Endothelial cell of umbilical vein (primary cell): ENCODE results near the gene NFATC2. TPM values are rescaled to one million over a fixed set of nuclear protein-coding genes. Genes with fewer than 3 reads are reported as not detected.

Experiments
- BruUV-seq: library from RNA; stranded (reverse); fragments of 400-500 nt; replicated peaks from 2 replicates; lab custom pipeline; 2021; lab: Mats Ljungman, UMichigan
- CTCF ChIA-PET: fragments of 300-600, 350-600 bp; sonication (Branson Sonifier 250); formaldehyde crosslinking; loops from one replicate; lab custom pipeline; 2021; ENCODE audit warnings: antibody characterized with exemption, inconsistent platforms; lab: Charles Lee
- POLR2A ChIA-PET: fragments of 300-600, 350-600 bp; sonication (Branson Sonifier 250); formaldehyde crosslinking; loops from one replicate; lab custom pipeline; 2021; ENCODE audit warnings: antibody characterized with exemption, inconsistent platforms; lab: Charles Lee
- DNase-seq: peaks from one replicate; pipeline ENCODE4 v3.0.0-alpha.2; 2011; ENCODE audit warnings: low read depth, low spot score
- FAIRE-seq: peaks from 2 replicates; lab custom pipeline; 2011; peaks lifted over from hg19 to GRCh38; lab: Jason Lieb, UNC
- H2AFZ ChIP-seq: 2 replicates; pipeline ENCODE4 v1.6.0; 2012; ENCODE audit warnings: low read depth, low read length, control low read depth, inconsistent platforms
- H3K27ac ChIP-seq: 2 replicates; pipeline ENCODE4 v1.5.1; 2011; ENCODE audit warnings: low read depth, mild to moderate bottlenecking, control low read depth, low read length, moderate library complexity; ENCODE audit not compliant: insufficient read depth
- H3K27me3 ChIP-seq, 2 experiments: 2 replicates each; pipeline versions ENCODE4 v1.6.0 to v1.6.1; 2011; ENCODE audit warnings: low read length in 2 of 2, mixed read lengths in 1 of 2; ENCODE audit not compliant: control insufficient read depth in 2 of 2, insufficient read depth in 2 of 2
- H3K36me3 ChIP-seq, 2 experiments: 2 replicates in 1 of 2; 3 replicates in 1 of 2; pipeline ENCODE4 v1.5.1; 2011; ENCODE audit warnings: low read length in 2 of 2, mild to moderate bottlenecking in 1 of 2, moderate library complexity in 1 of 2; ENCODE audit not compliant: control insufficient read depth in 2 of 2, insufficient read depth in 2 of 2; ENCODE audit errors: extremely low read depth in 1 of 2
- H3K4me1 ChIP-seq: 3 replicates; pipeline ENCODE4 v1.5.1; 2011; ENCODE audit warnings: mild to moderate bottlenecking, low read length; ENCODE audit not compliant: control insufficient read depth, insufficient read depth; ENCODE audit errors: extremely low read depth
- H3K4me2 ChIP-seq: 2 replicates; pipeline ENCODE4 v1.6.1; 2011; ENCODE audit warnings: low read length, control low read depth, mixed read lengths; ENCODE audit not compliant: insufficient read depth
- H3K4me3 ChIP-seq, 3 experiments: fragments of 200-600 bp in 1 of 3; sonication (generic), shearing (Covaris generic) in 1 of 3; replicated peaks in 1 of 3; 2 replicates each; pipeline ENCODE4 v1.5.1; 2011 to 2016; ENCODE audit warnings: control low read depth in 3 of 3, low read length in 3 of 3, mild to moderate bottlenecking in 2 of 3, inconsistent platforms in 1 of 3, low read depth in 1 of 3, moderate library complexity in 1 of 3; ENCODE audit not compliant: insufficient read depth in 1 of 3
- H3K79me2 ChIP-seq: 2 replicates; pipeline ENCODE4 v1.6.0; 2012; ENCODE audit warnings: low read length, inconsistent platforms; ENCODE audit not compliant: control insufficient read depth, insufficient read depth
- H3K9ac ChIP-seq: replicated peaks from 2 replicates; pipeline ENCODE3; 2011; ENCODE audit warnings: low read length, control low read depth; ENCODE audit not compliant: insufficient read depth; ENCODE audit errors: extremely low read depth
- H3K9me1 ChIP-seq: replicated peaks from 3 replicates; pipeline ENCODE4 v1.6.0; 2011; ENCODE audit warnings: mild to moderate bottlenecking, low read length; ENCODE audit not compliant: control insufficient read depth, insufficient read depth; ENCODE audit errors: extremely low read depth
- H3K9me3 ChIP-seq: replicated peaks from 2 replicates; pipeline ENCODE4 v1.5.1; 2012; ENCODE audit warnings: low read length, inconsistent platforms; ENCODE audit not compliant: control insufficient read depth, insufficient read depth
- H4K20me1 ChIP-seq: replicated peaks from 2 replicates; pipeline ENCODE3; 2011; ENCODE audit warnings: mild to moderate bottlenecking, low read length; ENCODE audit not compliant: control insufficient read depth, insufficient read depth; ENCODE audit errors: extremely low read depth
- FOS ChIP-seq: IDR thresholded peaks from 2 replicates; pipeline ENCODE4 v1.6.1; 2011; ENCODE audit warnings: mild to moderate bottlenecking, low read length, moderate library complexity, borderline replicate concordance; ENCODE audit not compliant: insufficient read depth
- MAX ChIP-seq: IDR thresholded peaks from 2 replicates; pipeline ENCODE4 v1.6.1; 2011; ENCODE audit not compliant: insufficient read depth, insufficient read length
- MYC ChIP-seq: IDR thresholded peaks from one replicate; pipeline ENCODE4 v1.6.1; 2011; ENCODE audit warnings: mild to moderate bottlenecking, low read depth, low read length
- dilution Hi-C: fragments of 300-500 bp; cut with MboI; formaldehyde crosslinking; loops from one replicate; pipeline ENCODE4 v1.15.0; 2019; ENCODE audit warnings: low sequenced_read_pairs; ENCODE audit not compliant: extremely low pct_ligation_motif_present
- intact Hi-C: fragments of 100-400 bp; cut with micrococcal nuclease; formaldehyde crosslinking; loops from one replicate; pipeline ENCODE4 v1.10.0; 2022
- polyA plus RNA-seq, 4 experiments: library from polyadenylated mRNA; depleted of rRNA in 3 of 4; stranded (reverse) in 3 of 4; unstranded in 1 of 4; fragments of >200 nt; gene quantifications; 2 replicates each; pipeline versions ENCODE4 v1.2.1 to v1.2.3, GENCODE V29; 2011 to 2012; ENCODE audit warnings: missing spikeins in 1 of 4
- total RNA-seq: library from RNA; stranded (reverse); gene quantifications from 2 replicates; pipeline ENCODE4 v1.2.3, GENCODE V29; 2021

Gene NFATC2
- total and polyA plus RNA-seq, 2 donors (not counting 3 experiments of a cell fraction or from before 2014, with no cell fraction given) = 3.1 to 13.0 TPM

- H3K4me1 ChIP-seq = peaks cover 11% of the 10 kb centered on the region
- H3K27me3 ChIP-seq = no peaks in the 10 kb centered on the region
- H3K36me3 ChIP-seq = no peaks in the 10 kb centered on the region
- dilution Hi-C loops (no loop called here), intact Hi-C loops (no loop called here)
- BruUV-seq = no TSS peak
- H3K9me1 ChIP-seq = no peaks in the 10 kb centered on the region
- H3K79me2 ChIP-seq = no peaks in the 10 kb centered on the region
- H3K9ac ChIP-seq = no peak overlapping the region
- POLR2A ChIA-PET = no interaction called here
- FAIRE-seq = no peak
- H3K4me2 ChIP-seq = no peak overlapping the region
- no peak overlapping the region for H3K4me3 ChIP-seq
- CTCF ChIA-PET = interaction anchor here (1.4 kb wide), 1 partner anchor 13 kb away, joined by 5 read pairs; no protein-coding TSS in a partner anchor
- no peak for TF ChIP-seq MAX
- H3K27ac ChIP-seq = no peak overlapping the region
- no peak for DNase-seq
- H3K9me3 ChIP-seq = no peaks in the 10 kb centered on the region
- H4K20me1 ChIP-seq = no peaks in the 10 kb centered on the region
- no peak overlapping the region for H2AFZ ChIP-seq
Observed at GRCh38 chr20:51341581-51341980, 200.9 kb downstream of the NFATC2 start.

GRCh38 chr20:51340451-51340840, 202.1 kb downstream of the NFATC2 start:
- no peaks in the 10 kb centered on the region for H4K20me1 ChIP-seq
- dilution Hi-C loops (no loop called here), intact Hi-C loops (no loop called here)
- no peak overlapping the region for H3K9ac ChIP-seq
- H3K9me3 ChIP-seq = no peaks in the 10 kb centered on the region
- H2AFZ ChIP-seq = no peak overlapping the region
- no TSS peak for BruUV-seq
- H3K4me3 ChIP-seq = no peak overlapping the region
- H3K9me1 ChIP-seq = no peaks in the 10 kb centered on the region
- no peaks in the 10 kb centered on the region for H3K79me2 ChIP-seq
- FAIRE-seq = peak; percentile 33
- no peaks in the 10 kb centered on the region for H3K36me3 ChIP-seq
- H3K27ac ChIP-seq = no peak overlapping the region
- no peak overlapping the region for H3K4me2 ChIP-seq
- TF ChIP-seq MYC (peak; percentile 18), FOS (no peak)
- ChIA-PET CTCF (interaction anchor here (1.1 to 1.8 kb wide), 3 partner anchors 13 to 27 kb away, joined by 4 to 6 read pairs (median 4); no protein-coding TSS in a partner anchor), POLR2A (no interaction called here)
- H3K27me3 ChIP-seq = no peaks in the 10 kb centered on the region
- peaks cover 4% of the 10 kb centered on the region for H3K4me1 ChIP-seq
- DNase-seq = no peak
